ENCODE results near the gene RNF149.

DNA sequence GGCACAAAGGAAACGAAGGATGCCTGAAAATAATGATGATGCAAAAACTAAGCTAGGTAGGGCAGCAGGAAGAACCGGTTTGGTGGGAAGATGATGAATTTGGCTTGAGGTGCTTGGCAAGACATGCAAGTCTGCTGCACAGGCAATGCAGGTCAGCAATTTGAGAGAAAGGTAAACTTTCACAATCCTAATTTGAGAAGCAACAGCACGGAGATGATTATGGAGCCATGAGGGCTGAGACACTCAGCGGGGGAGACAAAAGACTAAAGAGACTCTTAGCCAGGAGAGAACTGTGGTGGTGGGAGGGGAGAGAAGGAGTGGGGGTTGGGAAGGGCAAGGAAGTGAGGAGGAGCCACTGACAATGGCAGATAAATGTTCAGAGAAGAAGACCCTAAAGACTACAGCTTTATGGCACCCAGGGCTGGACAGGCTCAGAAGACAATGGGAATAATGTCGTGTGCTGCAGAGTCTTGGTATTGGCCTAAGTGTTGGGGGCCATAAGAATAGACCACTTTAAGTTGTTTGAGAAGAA lies 19.4 kb upstream of the RNF149 start:
- TF ChIP-seq POLR2A (IDR thresholded peaks at IDR 0.05) (no peak), CTCF (IDR thresholded peaks at IDR 0.05) (no peak), EP300 (IDR thresholded peaks at IDR 0.05) (no peak)
